Breast epithelium (tissue), 4 donors: ENCODE measurements around the gene PLAAT4. TPM values are rescaled to one million over a fixed set of nuclear protein-coding genes. Genes with fewer than 3 reads are reported as not detected.
"Not testable (repeated sequence)": the region's sequence is repeated elsewhere in the genome, so short reads cannot be mapped to it uniquely, and the experiment has no call there.

ENCODE experiments used
- DNase-seq, 2 donors: peaks; one replicate each; pipeline ENCODE4 v3.0.0-alpha.2; 2019; ENCODE audit warnings: low spot score in 2 of 2
- H3K27ac ChIP-seq, 2 donors: fragments of 200-600 bp; sonication (generic) in 1 of 2; one replicate each; pipeline ENCODE4 v1.5.1; 2016 to 2019; ENCODE audit warnings: mild to moderate bottlenecking in 1 of 2
- H3K27me3 ChIP-seq, 2 donors: fragments of 200-600 bp; sonication (generic) in 1 of 2; one replicate each; pipeline versions ENCODE4 v1.5.1 to v1.6.0; 2017 to 2019; ENCODE audit warnings: control low read depth in 1 of 2, mild to moderate bottlenecking in 1 of 2
- H3K36me3 ChIP-seq: fragments of 200-600 bp; one replicate; pipeline ENCODE4 v1.5.1; 2019
- H3K4me1 ChIP-seq, 2 donors: fragments of 200-600 bp; sonication (generic); one replicate each; pipeline ENCODE4 v1.5.1; 2016 to 2019; ENCODE audit warnings: control low read depth in 1 of 2
- H3K4me3 ChIP-seq, 3 donors: fragments of 200-600 bp; sonication (generic); 1 replicate in 2 of 3; 2 replicates in 1 of 3; pipeline ENCODE4 v1.5.1; 2016 to 2019; ENCODE audit warnings: mild to moderate bottlenecking in 3 of 3, moderate library complexity in 2 of 3
- H3K9me3 ChIP-seq, 2 donors: fragments of 200-600 bp; sonication (generic) in 1 of 2; one replicate each; pipeline ENCODE4 v1.5.1; 2016 to 2019; ENCODE audit warnings: control low read depth in 1 of 2
- CTCF ChIP-seq, 3 donors: fragments of 450-650 bp; IDR thresholded peaks; one replicate each; pipeline ENCODE4 v1.5.1; 2016 to 2017; ENCODE audit warnings: antibody characterized with exemption in 3 of 3, mild to moderate bottlenecking in 3 of 3, moderate library complexity in 3 of 3
- POLR2A ChIP-seq: fragments of 450-650 bp; IDR thresholded peaks from one replicate; pipeline ENCODE4 v1.6.1; 2016; ENCODE audit warnings: antibody characterized with exemption, mild to moderate bottlenecking, moderate library complexity
- POLR2AphosphoS5 ChIP-seq, 3 donors: sonication (generic); formaldehyde crosslinking; IDR thresholded peaks; one replicate each; pipeline ENCODE4 v1.6.1; 2017; ENCODE audit warnings: antibody characterized with exemption in 3 of 3
- intact Hi-C: fragments of 100-400 bp; cut with DNase I; formaldehyde crosslinking; loops from one replicate; pipeline ENCODE4 v1.15.1; 2023; ENCODE audit warnings: low total_unique reads
- total RNA-seq, 3 donors: library from RNA; depleted of rRNA; stranded (reverse); fragments of >200 nt; gene quantifications; one replicate each; pipeline ENCODE4 v1.1.0, GENCODE V29; 2016

The PLAAT4 gene
- total RNA-seq, 3 donors from 2014 or later: 13.9 to 100.0 (median 95.3) TPM

- Histone ChIP-seq H3K36me3 (no peaks in the 10 kb centered on the region), H3K4me1 (no peaks in the 10 kb centered on the region), H3K4me3 (no peak overlapping the region), H3K27me3 (no peaks in the 10 kb centered on the region), H3K9me3 (peaks cover 0 to 6% of the 10 kb centered on the region in 2 donors), H3K27ac (no peak overlapping the region)
- intact Hi-C loops: no loop called here
- TF ChIP-seq POLR2AphosphoS5 (IDR thresholded peaks at IDR 0.05): no peak
- no peak for TF ChIP-seq POLR2A
- TF ChIP-seq CTCF (IDR thresholded peaks at IDR 0.05): no peak
- no peak for DNase-seq
Measured at GRCh38 chr11:63518548-63518947, 18.1 kb upstream of the PLAAT4 start.

GRCh38 chr11:63520606-63521170 lies 15.9 kb upstream of the PLAAT4 start:
- intact Hi-C loops: no loop called here
- no peak overlapping the region for H3K4me3 ChIP-seq
- no peak for DNase-seq
- peaks cover 5 to 6% of the 10 kb centered on the region in 2 donors for H3K9me3 ChIP-seq
- no peaks in the 10 kb centered on the region for H3K27me3 ChIP-seq
- H3K27ac ChIP-seq: no peak overlapping the region
- no peaks in the 10 kb centered on the region for H3K36me3 ChIP-seq
- H3K4me1 ChIP-seq: no peaks in the 10 kb centered on the region
- TF ChIP-seq POLR2AphosphoS5 (IDR thresholded peaks at IDR 0.05) (no peak), POLR2A (no peak), CTCF (IDR thresholded peaks at IDR 0.05) (no peak)

GRCh38 chr11:63521896-63522295 lies 14.7 kb upstream of the PLAAT4 start:
- TF ChIP-seq CTCF (IDR thresholded peaks at IDR 0.05): no peak
- TF ChIP-seq POLR2A: no peak
- TF ChIP-seq POLR2AphosphoS5 (IDR thresholded peaks at IDR 0.05): no peak
- DNase-seq: no peak
- peaks cover 5 to 6% of the 10 kb centered on the region in 2 donors for H3K9me3 ChIP-seq
- no peaks in the 10 kb centered on the region for H3K36me3 ChIP-seq
- intact Hi-C loops: no loop called here
- H3K4me1 ChIP-seq: no peaks in the 10 kb centered on the region
- H3K27ac ChIP-seq: no peak overlapping the region
- H3K27me3 ChIP-seq: no peaks in the 10 kb centered on the region
- H3K4me3 ChIP-seq: no peak overlapping the region

GRCh38 chr11:63523151-63523550 lies 13.5 kb upstream of the PLAAT4 start:
- no peak for DNase-seq
- Histone ChIP-seq H3K9me3 (peaks cover 5 to 6% of the 10 kb centered on the region in 2 donors), H3K27me3 (no peaks in the 10 kb centered on the region), H3K36me3 (no peaks in the 10 kb centered on the region), H3K4me1 (no peaks in the 10 kb centered on the region), H3K27ac (no peak overlapping the region), H3K4me3 (no peak overlapping the region)
- intact Hi-C loops: no loop called here
- TF ChIP-seq POLR2A (no peak), POLR2AphosphoS5 (IDR thresholded peaks at IDR 0.05) (no peak), CTCF (IDR thresholded peaks at IDR 0.05) (no peak)

DNA sequence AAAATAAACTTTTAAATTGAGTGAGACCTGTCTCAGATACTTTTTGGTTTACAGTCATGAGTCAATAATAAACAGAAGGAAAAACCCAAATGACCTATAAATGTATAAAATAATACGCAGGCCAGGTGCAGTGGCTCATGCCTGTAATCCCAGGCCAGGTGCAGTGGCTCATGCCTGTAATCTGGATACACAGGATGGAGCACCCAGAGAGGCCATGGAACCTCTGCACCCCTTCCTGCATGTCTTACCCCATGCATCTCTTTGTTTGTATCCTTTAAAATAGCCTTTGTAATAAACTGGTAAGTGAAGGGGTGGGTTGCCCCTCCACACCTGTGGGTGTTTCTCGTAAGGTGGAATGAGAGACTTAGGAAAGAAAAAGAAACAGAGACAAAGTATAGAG lies 8.9 kb upstream of the PLAAT4 start:
- no peak overlapping the region for H3K27ac ChIP-seq
- H3K4me3 ChIP-seq: no peak overlapping the region
- TF ChIP-seq CTCF (IDR thresholded peaks at IDR 0.05) (no peak), POLR2A (no peak), POLR2AphosphoS5 (IDR thresholded peaks at IDR 0.05) (no peak)
- DNase-seq: no peak
- H3K9me3 ChIP-seq: peaks cover 5 to 6% of the 10 kb centered on the region in 2 donors
- H3K4me1 ChIP-seq: peaks cover 5 to 6% of the 10 kb centered on the region in 2 donors
- no peaks in the 10 kb centered on the region for H3K36me3 ChIP-seq
- intact Hi-C loops: no loop called here
- H3K27me3 ChIP-seq: no peaks in the 10 kb centered on the region

- H3K4me3 ChIP-seq, H3K27me3 ChIP-seq, H3K9me3 ChIP-seq, H3K36me3 ChIP-seq, H3K27ac ChIP-seq, DNase-seq, intact Hi-C loops: not testable (repeated sequence)
- H3K4me1 ChIP-seq: peaks cover 10% of the 10 kb centered on the region in 2 donors
Measured at GRCh38 chr11:63528156-63528555, 8.5 kb upstream of the PLAAT4 start.

DNA sequence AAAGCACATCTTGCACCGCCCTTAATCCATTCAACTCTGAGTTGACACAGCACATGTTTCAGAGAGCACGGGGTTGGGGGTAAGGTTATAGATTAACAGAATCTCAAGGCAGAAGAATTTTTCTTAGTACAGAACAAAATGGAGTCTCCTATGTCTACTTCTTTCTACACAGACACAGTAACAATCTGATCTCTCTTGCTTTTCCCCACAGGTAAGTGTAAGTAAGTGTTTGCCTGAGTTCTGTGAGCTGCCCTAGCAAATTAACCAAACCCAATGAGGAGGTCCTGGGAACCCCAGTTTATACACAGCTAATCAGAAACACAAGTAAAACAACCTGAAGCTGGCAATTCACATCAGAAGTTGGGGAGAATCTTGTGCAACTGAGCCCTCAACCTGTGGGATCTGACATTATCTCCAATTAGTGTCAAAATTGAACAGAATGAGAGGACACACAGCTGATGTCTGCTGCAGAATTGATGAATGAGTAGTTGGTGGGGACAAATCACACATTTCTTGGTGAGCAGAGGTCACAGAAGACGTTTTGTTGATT lies 7.8 kb upstream of the PLAAT4 start:
- H3K36me3 ChIP-seq, intact Hi-C loops, H3K4me3 ChIP-seq, DNase-seq, H3K9me3 ChIP-seq, H3K27me3 ChIP-seq, H3K27ac ChIP-seq: not testable (repeated sequence)
- peaks cover 13 to 17% of the 10 kb centered on the region in 2 donors for H3K4me1 ChIP-seq

- H3K27me3 ChIP-seq, H3K4me3 ChIP-seq, H3K9me3 ChIP-seq, H3K36me3 ChIP-seq, DNase-seq, intact Hi-C loops: not testable (repeated sequence)
- Histone ChIP-seq H3K27ac (peak overlapping the region in 1 of 2 donors; percentile 40), H3K4me1 (peaks cover 13 to 23% of the 10 kb centered on the region in 2 donors)
Measured at GRCh38 chr11:63529373-63529772, 7.2 kb upstream of the PLAAT4 start.
